ENCODE results near the gene GUCY1A2.

GUCY1A2 gene

GRCh38 chr11:106690923-106691322 lies 327.4 kb downstream of the GUCY1A2 start:
- Mint-ChIP-seq H3K4me1 (ENCODE audit: low read depth) (no peaks in the 10 kb centered on the region), H3K4me3 (no peak overlapping the region), H3K36me3 (ENCODE audit: low read depth) (no peaks in the 10 kb centered on the region), H3K27me3 (no peaks in the 10 kb centered on the region), H3K27ac (no peak overlapping the region), H3K9me3 (peaks cover 18% of the 10 kb centered on the region)
- no peak for DNase-seq

DNA sequence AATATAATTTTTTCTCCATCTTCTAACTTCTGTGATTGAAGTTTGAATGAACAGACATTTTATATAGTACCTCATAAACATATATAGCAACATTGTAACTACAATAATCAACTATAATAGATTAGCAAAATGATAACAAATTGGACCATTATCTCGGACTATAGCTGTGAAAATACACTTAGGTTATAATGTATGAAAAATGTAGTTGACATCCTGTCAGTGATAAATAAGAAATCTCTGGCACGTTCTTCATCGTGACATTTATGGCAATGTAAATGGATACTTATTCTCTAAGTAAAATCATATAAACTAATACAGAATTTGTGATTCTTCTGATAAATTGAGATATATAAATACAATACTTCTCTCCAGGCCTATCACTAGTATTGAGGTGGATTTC lies 333.3 kb downstream of the GUCY1A2 start:
- H3K9me3 Mint-ChIP-seq, result peaks cover 9% of the 10 kb centered on the region
- no peak for DNase-seq
- no peak overlapping the region for H3K4me3 Mint-ChIP-seq
- H3K27me3 Mint-ChIP-seq, result no peaks in the 10 kb centered on the region
- H3K27ac Mint-ChIP-seq, result no peak overlapping the region
- no peaks in the 10 kb centered on the region for H3K4me1 Mint-ChIP-seq (ENCODE audit: low read depth)
- H3K36me3 Mint-ChIP-seq (ENCODE audit: low read depth), result no peaks in the 10 kb centered on the region

DNA sequence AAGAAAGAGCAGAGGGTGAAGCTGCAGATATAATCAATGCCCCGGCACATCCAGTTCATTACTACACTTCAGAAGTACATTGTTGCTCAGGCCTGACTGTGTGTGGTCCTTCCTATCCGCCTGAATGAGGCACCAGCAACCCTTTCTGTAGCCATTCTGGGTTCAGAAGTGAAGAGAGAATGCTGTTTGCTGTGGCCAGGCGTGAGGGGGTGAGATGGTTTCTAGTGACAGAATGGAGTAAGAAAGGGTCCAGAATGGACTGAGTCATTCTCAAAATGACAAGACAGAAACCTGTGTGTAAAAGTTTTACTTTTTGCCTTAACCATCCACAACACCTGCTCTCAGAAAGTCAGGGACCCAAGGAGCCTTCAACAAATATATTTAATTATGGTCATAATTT lies 334.8 kb downstream of the GUCY1A2 start:
- Mint-ChIP-seq H3K4me1 (ENCODE audit: low read depth) (no peaks in the 10 kb centered on the region), H3K9me3 (peaks cover 4% of the 10 kb centered on the region), H3K27ac (no peak overlapping the region), H3K27me3 (no peaks in the 10 kb centered on the region), H3K36me3 (ENCODE audit: low read depth) (no peaks in the 10 kb centered on the region), H3K4me3 (no peak overlapping the region)
- no peak for DNase-seq

DNA sequence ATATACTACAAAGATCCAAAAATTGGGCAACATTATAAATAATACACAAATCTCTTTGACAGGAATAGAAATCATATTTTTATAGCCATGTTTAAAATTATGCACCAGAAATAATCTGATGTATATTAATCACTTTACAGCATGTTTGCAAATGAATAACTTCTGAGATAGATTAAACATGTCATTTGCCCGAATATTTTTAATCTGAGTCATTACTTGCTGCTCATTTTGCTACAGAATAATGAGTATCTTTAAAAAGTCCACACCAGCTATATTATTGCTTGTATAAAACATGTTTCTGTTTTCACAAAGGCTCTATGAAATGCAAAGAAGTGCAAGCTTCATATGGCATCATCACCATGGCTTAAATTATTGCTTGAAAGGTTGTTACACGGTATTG lies 336.8 kb downstream of the GUCY1A2 start:
- no peaks in the 10 kb centered on the region for H3K36me3 Mint-ChIP-seq (ENCODE audit: low read depth)
- peaks cover 2% of the 10 kb centered on the region for H3K9me3 Mint-ChIP-seq
- H3K4me1 Mint-ChIP-seq (ENCODE audit: low read depth), result no peaks in the 10 kb centered on the region
- no peak overlapping the region for H3K4me3 Mint-ChIP-seq
- H3K27ac Mint-ChIP-seq, result no peak overlapping the region
- DNase-seq, result no peak
- H3K27me3 Mint-ChIP-seq, result no peaks in the 10 kb centered on the region

DNA sequence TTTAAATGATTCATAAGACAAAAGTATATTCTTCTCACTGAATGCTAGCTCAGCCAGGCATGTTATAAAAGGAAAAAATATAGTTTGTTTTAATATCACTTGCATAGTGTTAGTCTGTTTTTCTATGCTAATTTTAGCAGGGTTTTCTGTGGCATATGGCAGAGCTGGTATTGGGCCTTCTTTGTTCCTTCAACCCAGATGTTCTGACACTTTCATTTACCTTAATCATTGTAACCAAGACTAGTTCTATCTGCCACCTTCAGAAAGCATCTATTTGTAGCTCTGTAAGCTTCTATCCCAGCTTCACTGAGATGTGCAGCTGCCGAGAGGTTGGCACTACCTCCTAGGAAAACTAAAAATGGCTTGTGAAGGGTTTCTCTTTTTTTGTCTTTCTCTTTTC lies 338.7 kb downstream of the GUCY1A2 start:
- no peak for DNase-seq
- no peaks in the 10 kb centered on the region for H3K4me1 Mint-ChIP-seq (ENCODE audit: low read depth)
- H3K27me3 Mint-ChIP-seq, result no peaks in the 10 kb centered on the region
- H3K36me3 Mint-ChIP-seq (ENCODE audit: low read depth), result no peaks in the 10 kb centered on the region
- no peak overlapping the region for H3K27ac Mint-ChIP-seq
- H3K4me3 Mint-ChIP-seq, result no peak overlapping the region
- peaks cover 2% of the 10 kb centered on the region for H3K9me3 Mint-ChIP-seq

GRCh38 chr11:106679181-106679580 lies 339.1 kb downstream of the GUCY1A2 start:
- Mint-ChIP-seq H3K4me3 (no peak overlapping the region), H3K27ac (no peak overlapping the region), H3K9me3 (peaks cover 2% of the 10 kb centered on the region), H3K4me1 (ENCODE audit: low read depth) (no peaks in the 10 kb centered on the region), H3K27me3 (no peaks in the 10 kb centered on the region), H3K36me3 (ENCODE audit: low read depth) (no peaks in the 10 kb centered on the region)
- no peak for DNase-seq

- no peak for DNase-seq
- H3K36me3 Mint-ChIP-seq (ENCODE audit: low read depth), result no peaks in the 10 kb centered on the region
These were observed 348.2 kb downstream of the GUCY1A2 start for GRCh38 chr11:106670069-106670468.

GRCh38 chr11:106668147-106668546 lies 350.1 kb downstream of the GUCY1A2 start:
- no peaks in the 10 kb centered on the region for H3K36me3 Mint-ChIP-seq (ENCODE audit: low read depth)
- no peaks in the 10 kb centered on the region for H3K27me3 Mint-ChIP-seq
- H3K9me3 Mint-ChIP-seq, result peaks cover 2% of the 10 kb centered on the region
- H3K4me1 Mint-ChIP-seq (ENCODE audit: low read depth), result no peaks in the 10 kb centered on the region
- DNase-seq, result no peak
- H3K4me3 Mint-ChIP-seq, result no peak overlapping the region
- no peak overlapping the region for H3K27ac Mint-ChIP-seq

More at GRCh38 chr11:106670069-106670468, 348.2 kb downstream of the GUCY1A2 start:
- Mint-ChIP-seq H3K4me1 (ENCODE audit: low read depth) (no peaks in the 10 kb centered on the region), H3K9me3 (peaks cover 2% of the 10 kb centered on the region), H3K27me3 (no peaks in the 10 kb centered on the region), H3K27ac (no peak overlapping the region), H3K4me3 (no peak overlapping the region)

- Mint-ChIP-seq H3K27ac (no peak overlapping the region), H3K9me3 (peaks cover 9% of the 10 kb centered on the region)
- no peak for DNase-seq
These were observed 361.6 kb downstream of the GUCY1A2 start for GRCh38 chr11:106656646-106657045.

GRCh38 chr11:106644824-106645223 lies 373.5 kb downstream of the GUCY1A2 start:
- H3K9me3 Mint-ChIP-seq, result peaks cover 18% of the 10 kb centered on the region
- H3K27me3 Mint-ChIP-seq, result no peaks in the 10 kb centered on the region
- no peak overlapping the region for H3K4me3 Mint-ChIP-seq
- no peak for DNase-seq
- no peak overlapping the region for H3K27ac Mint-ChIP-seq
- H3K4me1 Mint-ChIP-seq (ENCODE audit: low read depth), result no peaks in the 10 kb centered on the region
- H3K36me3 Mint-ChIP-seq (ENCODE audit: low read depth), result no peaks in the 10 kb centered on the region

More at GRCh38 chr11:106656646-106657045, 361.6 kb downstream of the GUCY1A2 start:
- no peaks in the 10 kb centered on the region for H3K36me3 Mint-ChIP-seq (ENCODE audit: low read depth)
- H3K4me1 Mint-ChIP-seq (ENCODE audit: low read depth), result no peaks in the 10 kb centered on the region
- H3K27me3 Mint-ChIP-seq, result no peaks in the 10 kb centered on the region
- H3K4me3 Mint-ChIP-seq, result no peak overlapping the region

DNA sequence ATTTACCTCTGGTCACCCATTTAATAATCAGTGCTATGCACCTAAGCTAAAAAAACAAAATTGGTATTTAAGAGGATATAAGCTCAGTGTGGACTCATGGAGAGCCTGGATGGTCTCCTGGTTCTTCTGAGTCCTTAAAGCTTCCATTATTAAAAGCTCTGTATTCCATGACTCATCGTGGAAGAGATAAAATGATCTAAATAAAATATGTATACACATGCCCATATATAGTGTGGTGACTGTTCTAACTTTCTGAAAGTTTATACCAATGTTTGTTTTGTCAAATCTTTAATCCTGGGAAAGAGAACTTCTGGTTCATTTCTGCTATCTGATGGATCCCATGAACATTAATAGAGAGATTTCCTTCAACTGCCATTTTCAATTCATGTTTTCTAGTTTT lies 375.9 kb downstream of the GUCY1A2 start:
- DNase-seq, result no peak
- H3K4me1 Mint-ChIP-seq (ENCODE audit: low read depth), result no peaks in the 10 kb centered on the region
- H3K36me3 Mint-ChIP-seq (ENCODE audit: low read depth), result no peaks in the 10 kb centered on the region
- H3K9me3 Mint-ChIP-seq, result peaks cover 19% of the 10 kb centered on the region
- H3K27me3 Mint-ChIP-seq, result no peaks in the 10 kb centered on the region
- H3K4me3 Mint-ChIP-seq, result no peak overlapping the region
- H3K27ac Mint-ChIP-seq, result no peak overlapping the region

DNA sequence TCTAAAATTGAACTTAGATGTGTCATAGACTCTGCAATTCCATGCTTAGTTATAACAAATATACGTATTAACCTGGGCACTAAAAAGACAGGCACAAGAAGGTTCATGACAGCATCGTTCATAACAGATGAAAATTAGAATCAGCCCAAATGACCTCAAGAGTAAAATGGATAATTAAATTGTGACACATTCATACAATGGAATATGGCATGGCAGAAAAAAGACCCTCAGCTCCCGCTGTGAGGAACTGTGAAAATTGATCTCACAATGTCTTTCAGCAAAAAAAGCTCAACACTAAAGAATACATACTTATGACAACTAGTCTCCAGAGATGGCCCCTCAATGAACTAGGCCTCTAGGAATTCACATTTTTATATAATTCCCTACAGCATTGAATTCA lies 386.0 kb downstream of the GUCY1A2 start:
- Mint-ChIP-seq H3K4me1 (ENCODE audit: low read depth) (no peaks in the 10 kb centered on the region), H3K27me3 (no peaks in the 10 kb centered on the region), H3K27ac (no peak overlapping the region), H3K36me3 (ENCODE audit: low read depth) (no peaks in the 10 kb centered on the region), H3K9me3 (peaks cover 8% of the 10 kb centered on the region), H3K4me3 (no peak overlapping the region)
- no peak for DNase-seq

- Mint-ChIP-seq H3K9me3 (peaks cover 8% of the 10 kb centered on the region), H3K4me3 (no peak overlapping the region), H3K36me3 (ENCODE audit: low read depth) (no peaks in the 10 kb centered on the region), H3K27ac (no peak overlapping the region), H3K4me1 (ENCODE audit: low read depth) (no peaks in the 10 kb centered on the region), H3K27me3 (no peaks in the 10 kb centered on the region)
- DNase-seq, result no peak
These were observed 390.6 kb downstream of the GUCY1A2 start for GRCh38 chr11:106627694-106628093.

GRCh38 chr11:106625566-106625965 lies 392.7 kb downstream of the GUCY1A2 start:
- DNase-seq, result no peak
- Mint-ChIP-seq H3K4me3 (no peak overlapping the region), H3K9me3 (peaks cover 14% of the 10 kb centered on the region), H3K36me3 (ENCODE audit: low read depth) (no peaks in the 10 kb centered on the region), H3K27me3 (no peaks in the 10 kb centered on the region), H3K4me1 (ENCODE audit: low read depth) (no peaks in the 10 kb centered on the region), H3K27ac (no peak overlapping the region)

DNA sequence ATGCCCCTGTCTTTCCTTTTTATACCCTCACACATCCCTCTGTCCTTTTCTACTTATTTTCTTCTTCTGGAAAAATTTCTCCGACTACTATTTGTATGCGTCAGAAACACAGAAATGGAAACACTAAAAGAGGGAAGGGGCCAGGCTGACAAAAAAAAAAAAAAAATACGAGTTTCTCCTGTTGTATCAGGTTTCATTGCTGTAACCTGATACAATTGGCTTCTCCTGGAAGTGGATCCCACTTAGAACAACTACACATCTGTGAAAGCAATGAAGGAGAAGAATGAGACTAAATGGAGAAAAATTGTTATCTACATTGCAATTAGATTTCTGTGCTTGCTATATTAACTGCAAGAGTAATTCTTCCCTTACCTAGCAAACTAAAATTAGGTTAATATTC lies 393.9 kb downstream of the GUCY1A2 start:
- Mint-ChIP-seq H3K4me1 (ENCODE audit: low read depth) (no peaks in the 10 kb centered on the region), H3K36me3 (ENCODE audit: low read depth) (no peaks in the 10 kb centered on the region), H3K4me3 (no peak overlapping the region), H3K27me3 (no peaks in the 10 kb centered on the region), H3K27ac (no peak overlapping the region), H3K9me3 (peaks cover 14% of the 10 kb centered on the region)
- no peak for DNase-seq

Data from activated T-cell treated with anti-CD3 and anti-CD28 coated beads, Interleukin-2, amount 50 U/mL, for 24 hours (primary cell).